ENCODE results near the gene PNPLA5.
"Not testable (repeated sequence)": the region's sequence is repeated elsewhere in the genome, so short reads cannot be mapped to it uniquely, and the experiment has no call there.

The PNPLA5 gene

GRCh38 chr22:43881091-43882061 is 10.4 kb downstream of the PNPLA5 start:
- DNase-seq (ENCODE audit: low read depth) = no peak

GRCh38 chr22:43880541-43880991 is 11.2 kb downstream of the PNPLA5 start:
- no peak for DNase-seq (ENCODE audit: low read depth)

GRCh38 chr22:43879901-43880540 is 11.8 kb downstream of the PNPLA5 start:
- DNase-seq (ENCODE audit: low read depth) = no peak

GRCh38 chr22:43878831-43879550 is 12.8 kb downstream of the PNPLA5 start:
- DNase-seq (ENCODE audit: low read depth) = no peak

GRCh38 chr22:43878079-43878795 is 13.6 kb downstream of the PNPLA5 start:
- no peak for DNase-seq (ENCODE audit: low read depth)

- DNase-seq (ENCODE audit: low read depth) = no peak
Observed at GRCh38 chr22:43876866-43877509, 14.8 kb downstream of the PNPLA5 start.

GRCh38 chr22:43869799-43870198 is 22.0 kb downstream of the PNPLA5 start:
- no peak for DNase-seq (ENCODE audit: low read depth)

- DNase-seq (ENCODE audit: low read depth) = not testable (repeated sequence)
Observed at GRCh38 chr22:43869001-43869400, 22.8 kb downstream of the PNPLA5 start.

- no peak for DNase-seq (ENCODE audit: low read depth)
Observed at GRCh38 chr22:43867839-43868635, 23.8 kb downstream of the PNPLA5 start.

- no peak for DNase-seq (ENCODE audit: low read depth)
Observed at GRCh38 chr22:43862882-43863202, 29.0 kb downstream of the PNPLA5 start.

- DNase-seq (ENCODE audit: low read depth) = no peak
Observed at GRCh38 chr22:43862074-43862881, 29.5 kb downstream of the PNPLA5 start, which contains the start of gene SULT4A1. Gene SULT4A1, minus strand, starts transcription at chr22:43862513. Its CDS starts 131 bp downstream, at chr22:43862382.

- no peak for DNase-seq (ENCODE audit: low read depth)
Observed at GRCh38 chr22:43861529-43861928, 30.3 kb downstream of the PNPLA5 start.

- no peak for DNase-seq (ENCODE audit: low read depth)
Observed at GRCh38 chr22:43860831-43861230, 31.0 kb downstream of the PNPLA5 start.

- DNase-seq (ENCODE audit: low read depth) = no peak
Observed at GRCh38 chr22:43860126-43860525, 31.7 kb downstream of the PNPLA5 start.

GRCh38 chr22:43859621-43860020 is 32.2 kb downstream of the PNPLA5 start:
- DNase-seq (ENCODE audit: low read depth) = no peak

GRCh38 chr22:43859176-43859575 is 32.6 kb downstream of the PNPLA5 start:
- DNase-seq (ENCODE audit: low read depth) = no peak

GRCh38 chr22:43858156-43858895 is 33.5 kb downstream of the PNPLA5 start:
- DNase-seq (ENCODE audit: low read depth) = no peak

- no peak for DNase-seq (ENCODE audit: low read depth)
Observed at GRCh38 chr22:43857367-43857766, 34.4 kb downstream of the PNPLA5 start.

GRCh38 chr22:43855431-43855830 is 36.4 kb downstream of the PNPLA5 start:
- DNase-seq (ENCODE audit: low read depth) = no peak
